ENCODE measurements around the gene HBP1.

- TF ChIP-seq CTCF (IDR thresholded peaks at IDR 0.05): no peak
- no peak for TF ChIP-seq POLR2A (IDR thresholded peaks at IDR 0.05)
Measured at GRCh38 chr7:107209565-107209964, 40.8 kb downstream of the HBP1 start.

Measured in Peyer's patch (tissue), 4 donors.